Gastroesophageal sphincter (tissue), 4 donors: ENCODE data around the gene ACADSB. TPM values are rescaled to one million over a fixed set of nuclear protein-coding genes. Genes with fewer than 3 reads are reported as not detected.

Source experiments
- ATAC-seq: fragments of 150-250 bp; one replicate; pipeline ENCODE4 v1.9.1; 2016; ENCODE audit warnings: mild to moderate bottlenecking, moderate library complexity
- H3K27ac ChIP-seq, 4 donors: fragments of 200-600 bp; sonication (generic) in 3 of 4; 1 replicate in 3 of 4; 2 replicates in 1 of 4; pipeline ENCODE4 v1.5.1; 2016 to 2019
- H3K27me3 ChIP-seq: fragments of 200-600 bp; sonication (generic); one replicate; pipeline ENCODE4 v1.5.1; 2019
- H3K36me3 ChIP-seq, 2 donors: fragments of 200-600 bp; sonication (generic); one replicate each; pipeline ENCODE4 v1.5.1; 2019; ENCODE audit warnings: control low read depth in 1 of 2
- H3K4me1 ChIP-seq, 3 donors: fragments of 200-600 bp; sonication (generic); 1 replicate in 2 of 3; 2 replicates in 1 of 3; pipeline ENCODE4 v1.5.1; 2016 to 2019; ENCODE audit warnings: control low read depth in 2 of 3
- H3K4me3 ChIP-seq, 2 donors: fragments of 200-600 bp; sonication (generic); one replicate each; pipeline ENCODE4 v1.5.1; 2019; ENCODE audit warnings: mild to moderate bottlenecking in 1 of 2, moderate library complexity in 1 of 2
- H3K9me3 ChIP-seq, 3 donors: fragments of 200-600 bp; sonication (generic); one replicate each; pipeline ENCODE4 v1.5.1; 2017 to 2019; ENCODE audit warnings: control low read depth in 2 of 3
- EP300 ChIP-seq: sonication (generic); formaldehyde crosslinking; IDR thresholded peaks from one replicate; pipeline ENCODE4 v1.6.1; 2017; ENCODE audit warnings: antibody characterized with exemption, mild to moderate bottlenecking
- POLR2A ChIP-seq, 2 donors: fragments of 450-650 bp; IDR thresholded peaks; one replicate each; pipeline ENCODE4 v1.6.1; 2017; ENCODE audit warnings: antibody characterized with exemption in 2 of 2, mild to moderate bottlenecking in 2 of 2, moderate library complexity in 1 of 2
- POLR2AphosphoS5 ChIP-seq: sonication (generic); formaldehyde crosslinking; IDR thresholded peaks from one replicate; pipeline ENCODE4 v1.6.1; 2017; ENCODE audit warnings: antibody characterized with exemption
- WGBS, 2 donors: methylation state at CpG; one replicate each; pipeline ENCODE4 v1.1.5; 2018; ENCODE audit warnings: low coverage in 1 of 2; 5-methylcytosine and 5-hydroxymethylcytosine counted together
- total RNA-seq, 4 donors: library from RNA; depleted of rRNA; stranded (reverse); fragments of >200 nt; gene quantifications; one replicate each; pipeline ENCODE4 v1.1.0, GENCODE V29; 2016
- TF ChIP-seq, protein P1 (sequence below), 4 experiments: fragments of 200-600 bp in 2 of 4; fragments of 450-650 bp in 2 of 4; sonication (generic) in 1 of 4; IDR thresholded peaks; one replicate each; pipeline ENCODE4 v1.5.1; 2017 to 2019; ENCODE audit warnings: antibody characterized with exemption in 4 of 4, mild to moderate bottlenecking in 2 of 4, moderate library complexity in 2 of 4

Gene ACADSB
- 10 to 100 TPM; 12.1 to 28.2 (median 16.3) TPM for total RNA-seq

DNA sequence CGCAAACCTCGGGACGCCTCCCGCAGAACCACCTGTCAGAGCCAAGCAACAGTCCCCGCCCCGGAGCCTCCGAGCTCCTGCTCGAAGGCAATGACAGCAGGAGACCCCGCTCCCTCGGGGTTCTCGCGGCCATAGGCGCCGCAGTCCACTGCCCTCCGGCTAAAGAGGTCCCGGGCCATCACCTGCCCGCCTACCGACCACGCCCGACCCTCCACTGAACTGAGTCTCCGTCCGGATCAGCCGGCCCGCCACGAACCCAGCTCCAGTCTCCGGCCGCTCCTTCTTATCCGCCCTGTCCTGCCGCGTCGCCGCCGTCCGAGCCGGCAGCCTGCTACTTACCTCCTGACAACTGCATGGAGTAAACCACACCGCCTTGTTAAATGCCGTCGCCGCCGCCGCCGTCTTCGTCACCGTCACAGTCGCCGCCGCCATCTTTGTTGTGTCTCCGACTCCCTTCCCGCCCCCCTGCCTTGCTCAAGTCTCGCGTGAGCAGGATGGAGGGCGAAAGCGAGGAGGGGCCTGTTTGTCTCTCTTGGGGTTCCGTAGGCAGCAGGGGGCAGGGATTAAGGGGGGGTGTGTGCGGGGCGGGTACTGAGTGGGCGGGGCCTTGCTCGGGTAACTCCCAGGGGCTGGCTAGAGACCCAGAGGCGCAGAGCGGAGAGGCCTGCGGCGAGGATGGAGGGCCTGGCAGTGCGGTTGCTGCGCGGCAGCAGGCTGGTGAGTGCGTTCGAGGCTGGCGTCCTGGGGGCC is at the start of gene ACADSB, which contains the start of gene IKZF5:
Gene ACADSB, plus strand, starts transcription at position 652 of the 750 bp plus-strand sequence. Its CDS starts 24 bp downstream, at position 676.
Gene IKZF5, minus strand, starts transcription at position 441 of the 750 bp plus-strand sequence. CDS start 10,170 bp downstream, outside the sequence.
- Histone ChIP-seq H3K27me3 (no peaks in the 10 kb centered on the region), H3K36me3 (peaks cover 0 to 5% of the 10 kb centered on the region in 2 donors), H3K4me3 (peak within 1 kb of the TSS; percentile 58 to 98), H3K9me3 (no peaks in the 10 kb centered on the region), H3K27ac (peak within 1 kb of the TSS; percentile 64 to 96 (median 93)), H3K4me1 (peaks cover 0 to 59% (median 20%) of the 10 kb centered on the region in 3 donors)
- ATAC-seq = peak; percentile 97
- TF ChIP-seq POLR2AphosphoS5 (peak; percentile 90), POLR2A (IDR thresholded peaks at IDR 0.05) (peak; percentile 81 to 85), EP300 (no peak)
- 2% methylated on average over 22 of the region's 68 CpGs; no CpG with 5 or more reads in 1 of the 2 donors for WGBS, 2 donors

DNA sequence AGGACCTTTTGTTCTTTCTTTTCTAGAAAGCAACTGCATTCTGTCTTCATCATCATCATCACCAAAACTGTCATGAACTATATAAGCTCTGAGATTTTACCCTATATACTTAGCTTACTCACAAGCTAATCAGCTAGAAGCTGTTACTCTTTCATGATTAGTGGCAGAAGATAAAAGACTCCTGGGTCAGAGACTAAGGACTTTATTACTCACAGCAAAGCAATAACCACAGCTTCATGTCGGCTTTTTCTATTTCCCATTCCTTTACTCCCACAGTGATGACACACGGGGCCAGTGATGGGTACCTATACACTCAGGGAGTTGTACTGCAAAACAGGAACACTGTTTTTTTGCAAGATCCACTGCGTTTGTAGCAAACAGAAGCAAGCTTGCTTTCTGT is 46.4 kb upstream of the ACADSB start:
- H3K27me3 ChIP-seq = no peaks in the 10 kb centered on the region
- H3K4me3 ChIP-seq = no peak overlapping the region
- H3K9me3 ChIP-seq = peaks cover 0 to 14% (median 1%) of the 10 kb centered on the region in 3 donors
- H3K36me3 ChIP-seq = peaks cover 0 to 10% of the 10 kb centered on the region in 2 donors
- WGBS, 2 donors = 63 to 89% methylated on average over 2 to 3 of the region's 3 CpGs
- TF ChIP-seq POLR2AphosphoS5 = no peak
- TF ChIP-seq EP300 = no peak
- no peak for TF ChIP-seq POLR2A (IDR thresholded peaks at IDR 0.05)
- TF ChIP-seq, protein P1, sequence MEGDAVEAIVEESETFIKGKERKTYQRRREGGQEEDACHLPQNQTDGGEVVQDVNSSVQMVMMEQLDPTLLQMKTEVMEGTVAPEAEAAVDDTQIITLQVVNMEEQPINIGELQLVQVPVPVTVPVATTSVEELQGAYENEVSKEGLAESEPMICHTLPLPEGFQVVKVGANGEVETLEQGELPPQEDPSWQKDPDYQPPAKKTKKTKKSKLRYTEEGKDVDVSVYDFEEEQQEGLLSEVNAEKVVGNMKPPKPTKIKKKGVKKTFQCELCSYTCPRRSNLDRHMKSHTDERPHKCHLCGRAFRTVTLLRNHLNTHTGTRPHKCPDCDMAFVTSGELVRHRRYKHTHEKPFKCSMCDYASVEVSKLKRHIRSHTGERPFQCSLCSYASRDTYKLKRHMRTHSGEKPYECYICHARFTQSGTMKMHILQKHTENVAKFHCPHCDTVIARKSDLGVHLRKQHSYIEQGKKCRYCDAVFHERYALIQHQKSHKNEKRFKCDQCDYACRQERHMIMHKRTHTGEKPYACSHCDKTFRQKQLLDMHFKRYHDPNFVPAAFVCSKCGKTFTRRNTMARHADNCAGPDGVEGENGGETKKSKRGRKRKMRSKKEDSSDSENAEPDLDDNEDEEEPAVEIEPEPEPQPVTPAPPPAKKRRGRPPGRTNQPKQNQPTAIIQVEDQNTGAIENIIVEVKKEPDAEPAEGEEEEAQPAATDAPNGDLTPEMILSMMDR (IDR thresholded peaks at IDR 0.05) = no peak
- ATAC-seq = no peak
- H3K27ac ChIP-seq = no peak overlapping the region
- no peaks in the 10 kb centered on the region for H3K4me1 ChIP-seq

DNA sequence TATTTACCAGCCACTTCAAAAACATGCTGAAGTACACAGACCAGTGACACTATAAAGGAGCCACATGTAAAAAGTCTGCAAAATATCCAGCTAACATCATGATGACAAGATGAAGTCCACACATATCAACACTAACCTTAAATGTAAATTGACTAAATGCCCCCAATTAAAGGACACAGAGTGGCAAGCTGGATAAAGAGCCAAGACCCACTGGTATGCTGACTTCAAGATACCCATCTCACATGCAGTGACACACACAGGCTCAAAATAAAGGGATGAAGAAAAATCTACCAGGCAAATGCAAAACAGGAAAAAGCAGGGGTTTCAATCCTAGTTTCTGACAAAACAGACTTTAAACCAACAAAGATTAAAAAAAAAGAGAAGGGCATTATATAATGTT is 41.9 kb upstream of the ACADSB start:
- no peak overlapping the region for H3K27ac ChIP-seq
- TF ChIP-seq, protein P1 (IDR thresholded peaks at IDR 0.05) = no peak
- TF ChIP-seq EP300 (no peak), POLR2AphosphoS5 (no peak), POLR2A (IDR thresholded peaks at IDR 0.05) (no peak)
- no peak for ATAC-seq

DNA sequence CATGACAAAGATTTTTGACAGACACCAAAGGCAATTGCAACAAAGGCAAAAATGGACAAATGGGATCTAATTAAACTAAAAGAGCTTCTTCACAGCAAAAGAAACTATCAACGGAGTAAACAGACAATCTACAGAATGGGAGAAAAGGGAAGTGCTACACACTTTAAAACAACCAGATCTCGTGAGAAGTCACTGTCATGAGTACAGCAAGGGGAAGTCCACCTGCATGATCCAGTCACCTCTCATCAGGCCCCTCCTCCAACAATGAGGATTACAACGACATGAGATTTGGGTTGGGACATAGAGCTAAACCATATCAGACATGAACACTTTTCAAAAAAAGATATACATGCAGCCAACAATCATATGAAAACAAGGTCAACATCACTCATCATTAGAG is 40.1 kb upstream of the ACADSB start:
- ATAC-seq = no peak
- TF ChIP-seq POLR2A (IDR thresholded peaks at IDR 0.05) (no peak), EP300 (no peak), POLR2AphosphoS5 (no peak)
- TF ChIP-seq, protein P1 (IDR thresholded peaks at IDR 0.05) = no peak
- WGBS, 2 donors = 74 to 77% methylated on average over 3 of the region's 3 CpGs
- Histone ChIP-seq H3K9me3 (peaks cover 0 to 19% (median 1%) of the 10 kb centered on the region in 3 donors), H3K4me3 (no peak overlapping the region), H3K4me1 (no peaks in the 10 kb centered on the region), H3K27ac (no peak overlapping the region), H3K36me3 (peaks cover 0 to 10% of the 10 kb centered on the region in 2 donors), H3K27me3 (no peaks in the 10 kb centered on the region)

More for the DNA sequence above, 41.9 kb upstream of the ACADSB start:
- peaks cover 0 to 10% of the 10 kb centered on the region in 2 donors for H3K36me3 ChIP-seq
- no peak overlapping the region for H3K4me3 ChIP-seq
- H3K9me3 ChIP-seq = peaks cover 0 to 19% (median 1%) of the 10 kb centered on the region in 3 donors
- H3K4me1 ChIP-seq = no peaks in the 10 kb centered on the region
- no peaks in the 10 kb centered on the region for H3K27me3 ChIP-seq

DNA sequence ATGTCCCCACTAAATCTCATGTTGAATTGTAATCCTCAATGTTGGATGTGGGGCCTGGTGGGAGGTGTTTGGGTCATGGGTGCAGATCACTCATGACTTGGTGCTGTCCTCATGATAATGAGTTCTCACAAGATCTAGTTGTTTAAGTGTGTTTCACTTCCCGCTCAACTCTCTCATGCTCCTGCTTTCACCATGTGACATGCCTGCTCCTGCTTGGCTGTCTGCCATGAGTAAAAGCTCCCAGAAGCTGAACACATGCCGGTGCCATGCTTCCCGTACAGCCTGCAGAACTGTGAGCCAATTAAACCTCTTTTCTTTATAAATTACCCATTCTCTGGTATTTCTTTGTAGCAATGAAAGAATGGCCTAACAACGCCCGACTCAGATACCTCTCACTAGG is 34.8 kb upstream of the ACADSB start:
- Histone ChIP-seq H3K9me3 (no peaks in the 10 kb centered on the region), H3K4me3 (no peak overlapping the region), H3K4me1 (no peaks in the 10 kb centered on the region), H3K27me3 (no peaks in the 10 kb centered on the region), H3K27ac (no peak overlapping the region), H3K36me3 (no peaks in the 10 kb centered on the region)
- ATAC-seq = no peak
- WGBS, 2 donors = 40 to 51% methylated on average over 4 to 5 of the region's 5 CpGs
- TF ChIP-seq POLR2AphosphoS5 (no peak), EP300 (no peak)
